ENCODE results near the gene UBE3C.

DNA sequence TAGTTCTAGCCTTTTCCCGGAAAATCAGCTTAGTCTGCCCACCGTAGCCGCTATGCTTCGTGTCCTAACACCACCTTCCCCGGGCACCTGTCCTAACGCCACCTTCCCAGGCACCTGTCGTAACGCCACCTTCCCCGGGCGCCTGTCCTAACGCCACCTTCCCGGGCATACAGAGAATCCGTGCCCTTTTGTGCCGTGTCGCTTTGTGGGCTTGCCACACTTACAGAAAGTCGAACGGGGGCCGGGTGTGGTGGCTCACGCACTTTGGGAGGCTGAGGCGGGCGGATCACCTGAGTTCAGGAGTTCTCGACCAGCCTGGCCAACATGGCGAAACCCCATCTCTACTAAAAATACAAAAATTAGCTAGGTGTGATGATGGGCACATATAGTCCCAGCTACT lies 124.4 kb downstream of the UBE3C start:
- TF ChIP-seq ZHX1 (CRISPR knock-in tag; IDR thresholded peaks at IDR 0.05; ENCODE audit: low read depth) = no peak
- no peak for TF ChIP-seq CREB1 (IDR thresholded peaks at IDR 0.05)
- no peak for TF ChIP-seq CREB1 (CRISPR knock-in tag; IDR thresholded peaks at IDR 0.05)
- no peak for TF ChIP-seq ATF7 (IDR thresholded peaks at IDR 0.05)
- TF ChIP-seq ATF7 (CRISPR knock-in tag; IDR thresholded peaks at IDR 0.05) = no peak
- TF ChIP-seq ZNF615 (CRISPR knock-in tag; IDR thresholded peaks at IDR 0.05; ENCODE audit: borderline replicate concordance) = no peak
- TF ChIP-seq, protein P1, sequence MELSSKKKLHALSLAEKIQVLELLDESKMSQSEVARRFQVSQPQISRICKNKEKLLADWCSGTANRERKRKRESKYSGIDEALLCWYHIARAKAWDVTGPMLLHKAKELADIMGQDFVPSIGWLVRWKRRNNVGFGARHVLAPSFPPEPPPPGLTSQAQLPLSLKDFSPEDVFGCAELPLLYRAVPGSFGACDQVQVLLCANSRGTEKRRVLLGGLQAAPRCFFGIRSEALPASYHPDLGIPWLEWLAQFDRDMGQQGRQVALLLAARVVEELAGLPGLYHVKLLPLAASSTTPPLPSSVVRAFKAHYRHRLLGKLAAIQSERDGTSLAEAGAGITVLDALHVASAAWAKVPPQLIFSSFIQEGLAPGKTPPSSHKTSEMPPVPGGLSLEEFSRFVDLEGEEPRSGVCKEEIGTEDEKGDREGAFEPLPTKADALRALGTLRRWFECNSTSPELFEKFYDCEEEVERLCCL (CRISPR knock-in tag; IDR thresholded peaks at IDR 0.05; ENCODE audit: borderline replicate concordance) = no peak
- TF ChIP-seq CTCF (CRISPR knock-in tag; IDR thresholded peaks at IDR 0.05) = no peak
- no peak for TF ChIP-seq GTF2F1 (IDR thresholded peaks at IDR 0.05; ENCODE audit: low read length)
- TF ChIP-seq CBX5 (CRISPR knock-in tag; IDR thresholded peaks at IDR 0.05; ENCODE audit: borderline replicate concordance) = no peak
- TF ChIP-seq, protein P2, sequence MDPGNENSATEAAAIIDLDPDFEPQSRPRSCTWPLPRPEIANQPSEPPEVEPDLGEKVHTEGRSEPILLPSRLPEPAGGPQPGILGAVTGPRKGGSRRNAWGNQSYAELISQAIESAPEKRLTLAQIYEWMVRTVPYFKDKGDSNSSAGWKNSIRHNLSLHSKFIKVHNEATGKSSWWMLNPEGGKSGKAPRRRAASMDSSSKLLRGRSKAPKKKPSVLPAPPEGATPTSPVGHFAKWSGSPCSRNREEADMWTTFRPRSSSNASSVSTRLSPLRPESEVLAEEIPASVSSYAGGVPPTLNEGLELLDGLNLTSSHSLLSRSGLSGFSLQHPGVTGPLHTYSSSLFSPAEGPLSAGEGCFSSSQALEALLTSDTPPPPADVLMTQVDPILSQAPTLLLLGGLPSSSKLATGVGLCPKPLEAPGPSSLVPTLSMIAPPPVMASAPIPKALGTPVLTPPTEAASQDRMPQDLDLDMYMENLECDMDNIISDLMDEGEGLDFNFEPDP (CRISPR knock-in tag; conservative IDR thresholded peaks at IDR 0.05) = no peak

All from HepG2 (cell line).